ENCODE measurements around the gene KIRREL1.

Gene KIRREL1

DNA sequence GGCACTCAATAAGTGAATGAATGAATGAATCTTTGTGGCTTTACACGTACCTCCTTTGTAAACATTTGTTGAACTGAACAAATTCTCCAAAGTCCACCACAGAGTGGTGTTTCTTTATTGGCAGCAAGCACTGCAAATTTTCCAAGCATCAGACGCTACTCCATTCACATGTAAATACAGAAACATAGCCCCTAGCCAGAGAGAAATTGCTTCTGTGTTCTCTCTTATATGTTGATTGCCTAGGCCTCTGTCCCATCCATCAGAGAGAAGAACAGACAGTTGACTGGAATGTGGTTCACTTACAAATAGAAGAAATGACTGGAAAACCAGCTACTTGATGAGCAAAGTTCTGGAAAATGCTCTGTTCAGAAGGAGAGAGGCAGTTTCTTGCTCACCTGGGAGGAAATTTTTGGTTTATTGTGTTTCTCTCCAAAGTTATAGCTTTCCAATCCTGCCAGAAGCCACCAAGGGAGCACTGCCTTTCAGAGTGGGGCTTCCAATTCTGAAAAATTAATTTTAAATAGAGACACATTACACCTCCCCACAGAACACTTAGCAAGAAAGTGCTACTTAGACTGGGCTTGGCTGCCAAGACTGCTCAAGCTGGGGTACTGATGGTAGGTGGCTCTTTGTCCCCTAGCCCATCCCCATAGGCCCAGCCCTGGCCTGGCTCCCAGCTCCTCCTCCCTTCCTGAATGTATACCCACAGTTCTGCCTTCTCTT is 18.1 kb upstream of the KIRREL1 start:
- DNase-seq: no peak

- no peak for DNase-seq
Measured at GRCh38 chr1:157976888-157977287, 16.6 kb upstream of the KIRREL1 start.

- no peak for DNase-seq
Measured at GRCh38 chr1:157978586-157979403, 14.7 kb upstream of the KIRREL1 start.

- DNase-seq: no peak
Measured at GRCh38 chr1:157982136-157982535, 11.3 kb upstream of the KIRREL1 start.

DNA sequence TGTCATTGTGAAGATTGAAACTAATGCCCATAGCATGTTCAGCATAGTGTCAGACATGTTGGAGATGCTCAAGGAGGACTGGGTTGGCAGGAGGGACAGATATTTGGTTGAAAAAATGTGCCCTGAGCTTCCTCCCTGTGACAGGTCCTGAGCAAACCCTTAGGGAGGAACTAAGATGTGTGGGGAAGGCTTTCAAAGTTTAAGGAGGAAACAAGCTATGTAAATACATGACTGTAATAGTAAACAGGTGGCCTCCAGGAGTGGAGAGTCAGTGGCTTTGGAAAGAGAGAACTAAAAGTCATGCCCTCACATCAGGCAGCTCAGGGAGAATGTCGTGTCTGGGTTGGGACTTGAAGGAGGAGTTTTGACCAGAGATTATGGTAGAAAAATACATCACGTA is 9.7 kb upstream of the KIRREL1 start:
- DNase-seq: no peak

- DNase-seq: no peak
Measured at GRCh38 chr1:157984469-157984868, 9.0 kb upstream of the KIRREL1 start.

DNA sequence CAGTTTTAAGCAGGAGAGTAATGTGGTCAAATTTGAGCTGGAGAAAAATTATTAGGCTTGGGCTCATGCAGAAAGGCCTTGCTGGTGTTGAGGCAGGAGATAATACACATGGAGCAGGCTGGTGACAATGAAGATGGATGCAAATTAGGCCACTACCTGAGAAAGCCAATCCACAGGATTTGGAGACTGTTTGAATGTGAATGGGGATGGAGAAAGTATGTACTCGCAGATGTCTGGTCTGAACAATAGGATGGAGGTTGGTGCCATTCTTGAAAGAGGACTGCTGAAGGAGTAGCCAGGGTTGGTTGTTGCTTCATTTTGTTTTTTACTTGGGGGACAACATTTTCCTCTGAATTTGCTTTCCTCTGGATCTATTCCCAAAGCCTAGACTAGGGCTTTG is 8.0 kb upstream of the KIRREL1 start:
- DNase-seq: no peak

GRCh38 chr1:157988002-157988401 is 5.4 kb upstream of the KIRREL1 start:
- DNase-seq: no peak

- no peak for DNase-seq
Measured at GRCh38 chr1:157992031-157992832, 1.2 kb upstream of the KIRREL1 start.

- DNase-seq: no peak
Measured at GRCh38 chr1:157992833-157993146, 655 bp upstream of the KIRREL1 start.

DNA sequence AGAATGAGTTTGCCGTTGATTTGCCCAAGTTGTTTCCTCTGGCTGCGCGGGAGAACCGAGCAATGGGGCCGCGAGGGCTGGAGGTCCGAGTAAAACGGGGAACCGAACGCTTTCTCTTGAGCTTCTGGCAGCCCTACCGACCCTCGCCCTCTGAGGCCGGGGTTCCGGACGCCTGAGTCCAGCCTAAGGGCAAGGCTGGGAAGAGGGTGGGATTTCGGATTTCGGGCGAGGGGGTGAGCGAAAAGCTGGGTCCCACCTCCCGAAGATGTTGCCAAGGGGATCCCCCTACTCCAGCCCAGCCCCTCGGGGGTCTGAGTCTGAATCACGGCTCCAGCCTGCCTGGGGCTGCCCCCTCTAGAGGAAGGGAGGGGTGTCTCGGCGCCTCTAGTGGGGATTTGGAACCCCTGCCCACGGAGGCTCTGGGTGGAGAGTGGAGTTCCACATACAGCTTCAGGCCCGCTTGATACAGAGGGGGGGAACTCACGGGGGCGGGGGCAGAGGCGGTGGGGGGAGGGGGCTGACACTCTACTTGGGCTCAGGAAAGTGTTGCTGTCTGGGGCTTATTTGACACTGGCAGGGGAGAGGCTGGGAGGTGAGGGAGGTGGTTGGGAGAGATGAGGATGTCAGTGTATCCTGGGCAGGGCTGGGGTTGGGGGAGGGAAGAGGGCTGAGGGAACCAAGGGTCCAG is 617 bp downstream of the KIRREL1 start:
- no peak for DNase-seq

DNA sequence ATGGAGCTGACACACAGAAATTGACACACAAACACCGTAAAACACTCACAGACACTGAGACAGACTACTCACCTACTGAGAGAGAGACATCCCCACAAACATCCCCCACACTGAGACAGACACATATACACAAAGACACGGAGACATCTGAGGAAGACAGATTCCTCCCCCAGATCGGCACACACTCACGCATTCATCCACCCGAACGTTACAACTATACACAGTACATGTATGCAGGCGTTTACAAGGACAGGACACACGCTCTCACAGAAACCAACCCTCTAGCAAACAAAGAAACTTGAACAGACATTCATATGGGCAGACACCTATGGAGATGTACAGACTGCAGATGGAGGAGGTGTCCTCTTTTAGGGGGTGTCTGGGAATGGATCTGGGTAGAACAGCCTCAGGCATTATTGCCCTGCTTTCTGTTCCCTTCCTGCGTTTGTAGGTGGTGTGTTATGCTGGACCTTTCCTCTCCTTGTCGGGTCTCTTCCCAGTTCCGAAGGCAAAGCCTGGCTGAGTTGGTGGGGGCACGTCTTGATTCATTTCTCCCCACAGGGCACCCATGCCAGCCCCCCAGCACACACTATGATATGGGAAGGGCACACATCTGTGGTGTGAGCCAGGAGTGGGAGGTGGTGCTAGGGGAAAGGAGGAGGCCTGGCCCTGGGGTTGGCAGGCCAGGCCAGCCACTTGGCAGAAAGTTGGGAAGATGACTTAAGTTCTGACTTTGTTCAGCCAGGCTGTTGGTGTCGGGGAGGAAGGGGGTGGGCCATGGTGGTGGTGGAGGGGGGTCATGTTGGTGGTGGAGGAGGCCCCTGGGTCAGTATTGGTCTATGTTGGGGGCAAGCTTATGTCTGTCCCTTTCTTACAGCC is 1.5 kb downstream of the KIRREL1 start:
- DNase-seq: no peak

GRCh38 chr1:157995583-157996169 is 2.2 kb downstream of the KIRREL1 start:
- DNase-seq: no peak

DNA sequence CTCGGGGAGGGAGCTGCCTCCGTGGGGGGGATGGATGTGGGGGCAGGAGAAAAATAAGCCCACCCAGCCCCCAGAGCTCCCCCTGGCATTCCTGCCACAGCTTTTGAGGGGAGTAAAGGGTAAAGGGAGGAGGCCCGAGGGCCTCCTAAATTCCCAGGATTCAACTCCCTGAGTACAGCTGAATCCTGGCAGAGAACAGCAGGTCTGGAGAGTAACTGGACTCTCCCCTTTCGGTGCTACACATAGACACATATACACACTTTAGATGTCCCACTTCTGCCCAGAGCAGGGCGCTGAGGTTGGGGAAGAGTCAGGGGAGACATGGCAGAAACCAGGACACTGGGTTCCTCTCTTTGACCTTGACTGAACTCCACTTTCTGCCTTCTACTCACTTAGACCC is 3.0 kb downstream of the KIRREL1 start:
- no peak for DNase-seq

DNA sequence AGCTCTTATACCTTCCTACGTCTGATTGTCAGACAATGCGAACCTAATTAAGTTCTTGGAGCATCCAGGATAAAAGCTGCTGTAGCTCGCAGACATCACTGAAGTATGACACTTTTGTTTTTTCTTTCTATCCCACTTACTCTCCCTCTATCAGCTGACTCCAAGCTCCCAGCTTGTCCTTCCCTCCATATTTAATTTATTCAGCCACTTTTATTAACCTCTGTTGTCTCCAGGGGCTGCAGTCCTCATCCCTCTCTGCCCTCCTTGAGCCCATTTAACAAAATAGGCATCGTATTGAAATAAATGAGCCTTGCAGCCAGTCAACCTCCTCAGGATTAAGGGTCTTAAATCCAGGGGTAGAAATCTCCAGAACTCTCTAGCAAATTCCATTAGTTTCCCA is 7.1 kb downstream of the KIRREL1 start:
- no peak for DNase-seq

DNA sequence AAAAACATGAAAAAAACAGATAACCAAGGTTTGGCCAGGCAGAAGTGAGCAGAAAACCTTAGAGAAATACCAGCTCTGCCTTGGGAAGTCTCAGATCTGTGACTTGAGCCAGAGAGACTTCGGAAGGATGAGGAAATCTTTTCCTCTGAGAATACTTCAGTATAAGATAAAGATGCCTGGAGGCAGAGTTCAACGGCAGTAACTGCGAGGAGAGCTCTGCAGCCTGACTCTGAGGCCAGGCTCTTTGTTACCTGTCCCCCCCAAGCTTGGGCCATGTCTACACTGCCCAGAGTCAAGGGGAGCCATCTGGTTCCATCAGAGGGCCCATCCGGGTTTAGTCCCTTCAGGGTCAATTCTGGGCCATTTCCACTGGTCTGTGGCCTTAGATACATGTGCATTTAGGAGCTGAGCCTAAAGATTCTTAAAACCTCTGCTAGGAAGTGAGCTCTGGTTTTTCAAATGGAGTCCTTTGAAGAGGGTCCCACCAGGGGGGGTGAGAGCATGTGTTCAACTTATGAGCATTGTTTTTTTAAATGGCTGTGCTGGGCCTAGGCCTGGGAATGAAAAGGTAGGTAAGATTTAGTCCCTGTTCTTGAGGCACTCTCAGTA is 8.7 kb downstream of the KIRREL1 start:
- no peak for DNase-seq

DNA sequence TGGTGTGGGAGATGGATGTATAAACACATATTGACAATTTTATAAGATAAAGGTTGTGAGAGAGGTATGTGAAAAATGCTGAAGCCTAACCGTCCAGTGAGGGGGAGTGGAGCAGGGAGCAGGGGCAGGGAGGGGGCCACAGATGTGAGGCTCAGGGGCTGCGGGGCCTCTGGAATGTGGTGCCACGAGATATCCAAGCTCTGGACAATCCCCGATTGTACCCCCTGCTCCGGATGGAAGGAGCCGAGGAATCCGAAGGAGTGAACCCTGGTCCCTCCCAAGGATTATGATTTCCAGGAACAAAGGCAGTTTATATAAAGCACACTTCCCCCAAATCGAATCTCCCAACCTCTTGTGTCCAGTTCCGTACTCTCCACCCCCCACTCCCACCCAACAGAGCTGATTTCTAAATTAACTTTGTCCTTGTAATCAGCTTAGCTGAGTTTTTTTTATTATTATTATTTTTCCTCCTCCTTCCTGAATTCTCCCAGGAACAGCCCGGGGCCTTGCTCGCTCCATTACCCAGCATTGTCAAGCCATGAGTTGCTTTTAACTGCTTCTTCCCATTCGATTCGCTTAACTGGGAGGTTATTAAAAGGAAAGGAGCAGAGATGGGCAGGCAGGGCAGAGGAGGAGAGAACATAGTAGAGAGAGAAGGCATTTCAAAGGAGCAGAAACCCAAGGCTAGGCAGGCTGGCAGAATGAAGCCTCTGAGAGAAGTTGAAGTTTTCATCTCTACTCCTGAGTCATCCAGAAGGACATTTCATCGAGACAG is 9.4 kb downstream of the KIRREL1 start:
- DNase-seq: no peak

GRCh38 chr1:158003406-158003800 is 10.0 kb downstream of the KIRREL1 start:
- DNase-seq: no peak

- no peak for DNase-seq
Measured at GRCh38 chr1:158005224-158005623, 11.8 kb downstream of the KIRREL1 start.

GRCh38 chr1:158007180-158007579 is 13.7 kb downstream of the KIRREL1 start:
- no peak for DNase-seq
